Panc1 (cell line): ENCODE measurements around the gene C12orf75. TPM values are rescaled to one million over a fixed set of nuclear protein-coding genes. Genes with fewer than 3 reads are reported as not detected.

Experiments
- ATAC-seq: fragments of 200-7000 bp; cut with Tn5 transposase; 2 replicates; pipeline ENCODE4 v1.9.1; 2020; ENCODE audit warnings: mild to moderate bottlenecking, moderate library complexity
- BruUV-seq: library from RNA; stranded (reverse); fragments of 400-500 nt; replicated peaks from 2 replicates; lab custom pipeline; 2021; lab: Mats Ljungman, UMichigan
- CTCF ChIA-PET: fragments of 300-600 bp; sonication (Branson Sonifier 250); formaldehyde crosslinking; loops from one replicate; lab custom pipeline; 2022; ENCODE audit warnings: antibody characterized with exemption; lab: Charles Lee
- POLR2A ChIA-PET: fragments of 300-600 bp; sonication (Branson Sonifier 250); formaldehyde crosslinking; loops from one replicate; lab custom pipeline; 2022; ENCODE audit warnings: antibody characterized with exemption; lab: Charles Lee
- DNase-seq: peaks from one replicate; pipeline ENCODE4 v3.0.0-alpha.2; 2010; ENCODE audit warnings: low read depth, low spot score
- H3K27ac ChIP-seq: 2 replicates; pipeline ENCODE4 v1.5.1; 2011; ENCODE audit warnings: mild to moderate bottlenecking, low read length, inconsistent platforms
- H3K27me3 ChIP-seq: fragments of 200-500 bp; sonication (Bioruptor generic); 2 replicates; pipeline ENCODE4 v1.6.0; 2014; ENCODE audit warnings: low read length, inconsistent platforms; ENCODE audit not compliant: control insufficient read depth, insufficient read depth
- H3K36me3 ChIP-seq: fragments of 200-500 bp; sonication (Bioruptor generic); 2 replicates; pipeline ENCODE4 v1.5.1; 2014; ENCODE audit warnings: inconsistent platforms, mild to moderate bottlenecking, low read length, moderate library complexity; ENCODE audit not compliant: control insufficient read depth, insufficient read depth
- H3K4me1 ChIP-seq: 2 replicates; pipeline ENCODE4 v1.5.1; 2011; ENCODE audit warnings: inconsistent platforms, mild to moderate bottlenecking, low read length, moderate library complexity; ENCODE audit not compliant: control insufficient read depth, insufficient read depth
- H3K4me3 ChIP-seq, 2 experiments: 2 replicates each; pipeline ENCODE4 v1.5.1; 2011 to 2012; ENCODE audit warnings: low read depth in 2 of 2, low read length in 2 of 2, mild to moderate bottlenecking in 2 of 2, inconsistent platforms in 1 of 2, moderate library complexity in 1 of 2
- H3K9me3 ChIP-seq: fragments of 200-500 bp; sonication (Bioruptor generic); 2 replicates; pipeline ENCODE4 v1.5.1; 2014; ENCODE audit warnings: low read depth, mild to moderate bottlenecking, inconsistent platforms, low read length, moderate library complexity; ENCODE audit not compliant: control insufficient read depth, insufficient read depth
- POLR2AphosphoS5 ChIP-seq: IDR thresholded peaks from 2 replicates; pipeline ENCODE4 v1.6.1; 2012; ENCODE audit warnings: mild to moderate bottlenecking, low read depth, low read length, moderate library complexity
- SIN3A ChIP-seq: IDR thresholded peaks from 2 replicates; pipeline ENCODE4 v1.6.1; 2012; ENCODE audit warnings: low read depth, mild to moderate bottlenecking, low read length, moderate library complexity, borderline replicate concordance; ENCODE audit not compliant: insufficient read depth
- TCF7L2 ChIP-seq: IDR thresholded peaks from 2 replicates; pipeline ENCODE4 v1.6.1; 2011; ENCODE audit warnings: mild to moderate bottlenecking, low read depth, low read length, inconsistent platforms
- in situ Hi-C: cut with HindIII; loops from 2 replicates; pipeline ENCODE4 v1.10.0; 2016; ENCODE audit warnings: low sequenced_read_pairs, low pct_unique_long_range_greater_than_20kb
- intact Hi-C: fragments of 100-400 bp; cut with micrococcal nuclease; formaldehyde crosslinking; loops from one replicate; pipeline ENCODE4 v1.10.0; 2022; ENCODE audit not compliant: unreplicated experiment
- total RNA-seq: library from RNA; stranded (reverse); gene quantifications from one replicate; pipeline ENCODE4 v1.2.1, GENCODE V29; 2021; ENCODE audit not compliant: unreplicated experiment
- TF ChIP-seq, protein P1 (sequence below): fragments of 450-650 bp; IDR thresholded peaks from 2 replicates; pipeline ENCODE4 v1.5.1; 2017; ENCODE audit warnings: mild to moderate bottlenecking
- TF ChIP-seq, protein P2 (sequence below), 2 experiments: IDR thresholded peaks; 2 replicates each; pipeline ENCODE4 v1.6.1; 2011 to 2012; ENCODE audit warnings: low read depth in 2 of 2, control low read depth in 1 of 2, low read length in 1 of 2, mild to moderate bottlenecking in 1 of 2, moderate library complexity in 1 of 2; ENCODE audit not compliant: insufficient read depth in 1 of 2

C12orf75 gene
- total RNA-seq, 1 experiment from 2014 or later = 132 TPM

DNA sequence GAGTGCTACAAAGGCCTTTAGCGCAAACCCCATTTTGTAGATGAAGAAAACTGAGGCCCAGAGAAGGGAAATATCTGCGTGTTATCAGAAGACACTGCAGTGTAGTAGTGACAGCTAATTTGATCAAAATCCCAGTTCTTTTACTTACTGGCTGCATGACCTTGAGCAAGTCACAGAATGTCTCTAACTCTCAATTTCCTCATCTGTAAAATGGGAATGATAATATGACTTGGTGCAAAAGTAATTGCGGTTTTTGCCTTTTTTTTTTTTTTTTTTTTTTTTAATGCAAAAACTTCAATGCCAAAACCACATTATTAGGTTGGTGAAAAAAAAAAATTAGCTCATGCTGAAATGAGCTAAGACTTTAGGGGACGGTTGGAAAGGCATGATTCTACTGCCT is 69.7 kb downstream of the C12orf75 start:
- H3K36me3 ChIP-seq = no peaks in the 10 kb centered on the region
- no peaks in the 10 kb centered on the region for H3K4me1 ChIP-seq
- no peak for TF ChIP-seq POLR2AphosphoS5
- ATAC-seq (no peak), DNase-seq (no peak)
- no TSS peak for BruUV-seq
- POLR2A ChIA-PET = interaction anchor here (0.7 kb wide), 1 partner anchor 744 kb away, joined by 7 read pairs; no protein-coding TSS in a partner anchor
- no peak overlapping the region for H3K4me3 ChIP-seq
- intact Hi-C loops (no loop called here), in situ Hi-C loops (no loop called here)
- H3K27me3 ChIP-seq = no peaks in the 10 kb centered on the region
- no peak overlapping the region for H3K27ac ChIP-seq
- H3K9me3 ChIP-seq = no peaks in the 10 kb centered on the region
- CTCF ChIA-PET = no interaction called here

DNA sequence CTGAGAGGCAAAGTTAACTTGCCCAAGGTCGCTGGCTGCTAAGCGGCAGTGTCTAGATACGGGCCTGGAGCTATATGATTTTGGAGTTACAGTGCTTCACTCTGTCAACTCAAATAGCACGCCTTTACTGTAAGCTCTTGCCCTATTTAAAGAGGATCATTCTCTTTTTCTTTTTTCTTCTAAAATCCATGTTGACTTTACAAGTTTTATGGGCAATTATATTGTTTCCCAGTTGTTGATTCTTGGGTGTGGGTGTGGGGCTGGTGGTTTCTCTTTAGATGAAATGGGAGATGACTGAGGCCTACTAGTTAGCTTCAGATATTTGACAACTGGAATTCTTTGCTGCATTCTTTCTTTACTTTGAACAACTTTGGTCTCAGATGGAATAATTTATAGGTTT is 70.7 kb downstream of the C12orf75 start:
- no peaks in the 10 kb centered on the region for H3K9me3 ChIP-seq
- DNase-seq = no peak
- H3K4me3 ChIP-seq = no peak overlapping the region
- intact Hi-C loops (no loop called here), in situ Hi-C loops (no loop called here)
- H3K4me1 ChIP-seq = no peaks in the 10 kb centered on the region
- ATAC-seq = no peak
- no TSS peak for BruUV-seq
- H3K27me3 ChIP-seq = no peaks in the 10 kb centered on the region
- H3K36me3 ChIP-seq = no peaks in the 10 kb centered on the region
- TF ChIP-seq SIN3A = no peak
- TF ChIP-seq, protein P1, sequence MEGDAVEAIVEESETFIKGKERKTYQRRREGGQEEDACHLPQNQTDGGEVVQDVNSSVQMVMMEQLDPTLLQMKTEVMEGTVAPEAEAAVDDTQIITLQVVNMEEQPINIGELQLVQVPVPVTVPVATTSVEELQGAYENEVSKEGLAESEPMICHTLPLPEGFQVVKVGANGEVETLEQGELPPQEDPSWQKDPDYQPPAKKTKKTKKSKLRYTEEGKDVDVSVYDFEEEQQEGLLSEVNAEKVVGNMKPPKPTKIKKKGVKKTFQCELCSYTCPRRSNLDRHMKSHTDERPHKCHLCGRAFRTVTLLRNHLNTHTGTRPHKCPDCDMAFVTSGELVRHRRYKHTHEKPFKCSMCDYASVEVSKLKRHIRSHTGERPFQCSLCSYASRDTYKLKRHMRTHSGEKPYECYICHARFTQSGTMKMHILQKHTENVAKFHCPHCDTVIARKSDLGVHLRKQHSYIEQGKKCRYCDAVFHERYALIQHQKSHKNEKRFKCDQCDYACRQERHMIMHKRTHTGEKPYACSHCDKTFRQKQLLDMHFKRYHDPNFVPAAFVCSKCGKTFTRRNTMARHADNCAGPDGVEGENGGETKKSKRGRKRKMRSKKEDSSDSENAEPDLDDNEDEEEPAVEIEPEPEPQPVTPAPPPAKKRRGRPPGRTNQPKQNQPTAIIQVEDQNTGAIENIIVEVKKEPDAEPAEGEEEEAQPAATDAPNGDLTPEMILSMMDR = no peak
- ChIA-PET POLR2A (interaction anchor here (0.6 kb wide), 1 partner anchor 690 kb away, joined by 3 read pairs; no protein-coding TSS in a partner anchor), CTCF (no interaction called here)
- H3K27ac ChIP-seq = no peak overlapping the region

DNA sequence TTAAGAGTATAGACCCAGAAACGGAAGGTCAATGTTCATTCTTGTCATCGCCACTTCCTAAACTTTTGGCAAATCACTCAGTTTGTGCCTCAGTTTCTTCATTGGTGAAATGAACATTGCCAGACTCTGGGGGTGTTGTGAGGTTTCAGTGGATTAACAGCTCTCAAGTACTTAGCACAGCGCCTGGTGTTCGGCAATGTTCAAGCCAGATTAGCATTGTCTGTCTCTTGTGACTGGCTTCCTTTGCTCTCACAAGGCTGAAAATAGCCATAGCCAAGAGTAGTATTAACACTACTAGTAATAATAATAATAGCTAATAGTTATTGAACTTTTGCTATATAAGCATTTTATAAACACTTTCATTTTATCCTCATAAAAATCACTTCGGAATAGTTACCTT is 71.9 kb downstream of the C12orf75 start:
- ATAC-seq (no peak), DNase-seq (no peak)
- H3K27me3 ChIP-seq = no peaks in the 10 kb centered on the region
- no peak overlapping the region for H3K4me3 ChIP-seq
- no peaks in the 10 kb centered on the region for H3K4me1 ChIP-seq
- H3K36me3 ChIP-seq = no peaks in the 10 kb centered on the region
- TF ChIP-seq, protein P2, sequence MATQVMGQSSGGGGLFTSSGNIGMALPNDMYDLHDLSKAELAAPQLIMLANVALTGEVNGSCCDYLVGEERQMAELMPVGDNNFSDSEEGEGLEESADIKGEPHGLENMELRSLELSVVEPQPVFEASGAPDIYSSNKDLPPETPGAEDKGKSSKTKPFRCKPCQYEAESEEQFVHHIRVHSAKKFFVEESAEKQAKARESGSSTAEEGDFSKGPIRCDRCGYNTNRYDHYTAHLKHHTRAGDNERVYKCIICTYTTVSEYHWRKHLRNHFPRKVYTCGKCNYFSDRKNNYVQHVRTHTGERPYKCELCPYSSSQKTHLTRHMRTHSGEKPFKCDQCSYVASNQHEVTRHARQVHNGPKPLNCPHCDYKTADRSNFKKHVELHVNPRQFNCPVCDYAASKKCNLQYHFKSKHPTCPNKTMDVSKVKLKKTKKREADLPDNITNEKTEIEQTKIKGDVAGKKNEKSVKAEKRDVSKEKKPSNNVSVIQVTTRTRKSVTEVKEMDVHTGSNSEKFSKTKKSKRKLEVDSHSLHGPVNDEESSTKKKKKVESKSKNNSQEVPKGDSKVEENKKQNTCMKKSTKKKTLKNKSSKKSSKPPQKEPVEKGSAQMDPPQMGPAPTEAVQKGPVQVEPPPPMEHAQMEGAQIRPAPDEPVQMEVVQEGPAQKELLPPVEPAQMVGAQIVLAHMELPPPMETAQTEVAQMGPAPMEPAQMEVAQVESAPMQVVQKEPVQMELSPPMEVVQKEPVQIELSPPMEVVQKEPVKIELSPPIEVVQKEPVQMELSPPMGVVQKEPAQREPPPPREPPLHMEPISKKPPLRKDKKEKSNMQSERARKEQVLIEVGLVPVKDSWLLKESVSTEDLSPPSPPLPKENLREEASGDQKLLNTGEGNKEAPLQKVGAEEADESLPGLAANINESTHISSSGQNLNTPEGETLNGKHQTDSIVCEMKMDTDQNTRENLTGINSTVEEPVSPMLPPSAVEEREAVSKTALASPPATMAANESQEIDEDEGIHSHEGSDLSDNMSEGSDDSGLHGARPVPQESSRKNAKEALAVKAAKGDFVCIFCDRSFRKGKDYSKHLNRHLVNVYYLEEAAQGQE (IDR thresholded peaks at IDR 0.05; ENCODE audit: insufficient read depth in 1 of 2, low read depth in 2 of 2, low read length in 1 of 2) = no peak
- no peak for TF ChIP-seq POLR2AphosphoS5
- no peak for TF ChIP-seq TCF7L2
- no peak for TF ChIP-seq SIN3A
- TF ChIP-seq, protein P1 = no peak
- H3K9me3 ChIP-seq = no peaks in the 10 kb centered on the region
- intact Hi-C loops = no loop called here
- POLR2A ChIA-PET = no interaction called here
- in situ Hi-C loops = no loop called here
- no TSS peak for BruUV-seq
- H3K27ac ChIP-seq = no peak overlapping the region
- CTCF ChIA-PET = no interaction called here
